Hematopoietic multipotent progenitor cell treated with erythropoietin and hydrocortisone succinate and interleukin-3 and kit ligand, for 8 days (in vitro differentiated cells): ENCODE data around the gene SFRP5.

ENCODE experiments used
- DNase-seq: peaks from one replicate; pipeline ENCODE4 v3.0.0-alpha.2; 2015

SFRP5 gene

GRCh38 chr10:97771913-97772823, at the start of gene SFRP5:
Gene SFRP5, minus strand, starts transcription at chr10:97771999. Its CDS starts 166 bp downstream, at chr10:97771833.
- DNase-seq, result peak; percentile 79

GRCh38 chr10:97820096-97820704, 48.4 kb upstream of the SFRP5 start:
- no peak for DNase-seq

GRCh38 chr10:97818572-97818971, 46.8 kb upstream of the SFRP5 start:
- no peak for DNase-seq

- DNase-seq, result no peak
Observed at GRCh38 chr10:97816609-97817008, 44.8 kb upstream of the SFRP5 start.

- DNase-seq, result no peak
Observed at GRCh38 chr10:97814996-97815395, 43.2 kb upstream of the SFRP5 start.

- no peak for DNase-seq
Observed at GRCh38 chr10:97813311-97813710, 41.5 kb upstream of the SFRP5 start.

- no peak for DNase-seq
Observed at GRCh38 chr10:97812696-97813095, 40.9 kb upstream of the SFRP5 start.

- no peak for DNase-seq
Observed at GRCh38 chr10:97811958-97812357, 40.2 kb upstream of the SFRP5 start.

- no peak for DNase-seq
Observed at GRCh38 chr10:97810446-97810845, 38.6 kb upstream of the SFRP5 start.

GRCh38 chr10:97805949-97806348, 34.1 kb upstream of the SFRP5 start:
- DNase-seq, result no peak

- no peak for DNase-seq
Observed at GRCh38 chr10:97805096-97805884, 33.5 kb upstream of the SFRP5 start.

- DNase-seq, result no peak
Observed at GRCh38 chr10:97801422-97801821, 29.6 kb upstream of the SFRP5 start.

GRCh38 chr10:97800474-97800873, 28.7 kb upstream of the SFRP5 start:
- no peak for DNase-seq

GRCh38 chr10:97798958-97799610, 27.3 kb upstream of the SFRP5 start:
- no peak for DNase-seq

- peak; percentile 42 for DNase-seq
Observed at GRCh38 chr10:97796651-97797050, 24.9 kb upstream of the SFRP5 start.

- no peak for DNase-seq
Observed at GRCh38 chr10:97795886-97796285, 24.1 kb upstream of the SFRP5 start.

- DNase-seq, result peak; percentile 68
Observed at GRCh38 chr10:97791824-97792721, 20.3 kb upstream of the SFRP5 start.

GRCh38 chr10:97789770-97790397, 18.1 kb upstream of the SFRP5 start:
- no peak for DNase-seq

- peak; percentile 97 for DNase-seq
Observed at GRCh38 chr10:97788552-97789442, 17.0 kb upstream of the SFRP5 start.

GRCh38 chr10:97785731-97786130, 13.9 kb upstream of the SFRP5 start:
- no peak for DNase-seq
